H1 (cell line): ENCODE data around the gene FOXA2. TPM values are rescaled to one million over a fixed set of nuclear protein-coding genes. Genes with fewer than 3 reads are reported as not detected.
A peak's percentile ranks its signal among the peaks of the same experiment; 100 is the strongest.

Experiments used
- ASH2L ChIP-seq: fragments of 200-600, 300-600 bp; sonication (generic); IDR thresholded peaks from one replicate; pipeline ENCODE4 v1.7.1; 2017; ENCODE audit warnings: low read length
- BACH1 ChIP-seq: IDR thresholded peaks from 2 replicates; pipeline ENCODE4 v1.6.1; 2012; ENCODE audit warnings: low read length, improper control_type of control experiment
- CBX5 ChIP-seq: fragments of 300-800, 300-1000 bp; sonication (generic); IDR thresholded peaks from 2 replicates; pipeline ENCODE4 v1.7.1; 2016; ENCODE audit warnings: antibody characterized with exemption, low read length, low read depth
- CREB1 ChIP-seq: IDR thresholded peaks from 2 replicates; pipeline ENCODE4 v1.6.1; 2012; ENCODE audit warnings: inconsistent platforms
- CTBP2 ChIP-seq: IDR thresholded peaks from 2 replicates; pipeline ENCODE4 v1.7.0; 2011; ENCODE audit warnings: borderline replicate concordance, mild to moderate bottlenecking, moderate library complexity, mixed read lengths, low read length; ENCODE audit not compliant: insufficient read depth, insufficient read length
- E2F6 ChIP-seq: IDR thresholded peaks from 2 replicates; pipeline ENCODE4 v1.6.1; 2012; ENCODE audit warnings: inconsistent platforms
- EGR1 ChIP-seq: IDR thresholded peaks from 2 replicates; pipeline ENCODE4 v1.6.1; 2011; ENCODE audit warnings: low read depth, low read length, borderline replicate concordance
- EZH2 ChIP-seq: fragments of 200-600 bp; sonication (generic); IDR thresholded peaks from 2 replicates; pipeline ENCODE4 v1.7.1; 2012; ENCODE audit warnings: low read depth, mild to moderate bottlenecking, moderate library complexity, low read length, inconsistent platforms; ENCODE audit not compliant: severe bottlenecking
- FOSL1 ChIP-seq: IDR thresholded peaks from 2 replicates; pipeline ENCODE4 v1.6.1; 2011; ENCODE audit warnings: mild to moderate bottlenecking, low read depth, low read length, moderate library complexity; ENCODE audit not compliant: insufficient read depth
- HDAC6 ChIP-seq: IDR thresholded peaks from one replicate; pipeline ENCODE4 v1.7.1; 2012; ENCODE audit warnings: low read depth, mild to moderate bottlenecking, inconsistent platforms, low read length, moderate library complexity
- JUN ChIP-seq: IDR thresholded peaks from 2 replicates; pipeline ENCODE4 v1.6.1; 2011; ENCODE audit warnings: low read depth, mild to moderate bottlenecking, improper control_type of control experiment, low read length
- JUND ChIP-seq: IDR thresholded peaks from 2 replicates; pipeline ENCODE4 v1.6.1; 2011; ENCODE audit warnings: mild to moderate bottlenecking, improper control_type of control experiment, low read length
- KDM4A ChIP-seq: IDR thresholded peaks from one replicate; pipeline ENCODE4 v1.7.1; 2012; ENCODE audit warnings: low read depth, mild to moderate bottlenecking, moderate library complexity, low read length, inconsistent platforms; ENCODE audit not compliant: severe bottlenecking
- MAFK ChIP-seq: IDR thresholded peaks from 2 replicates; pipeline ENCODE4 v1.6.1; 2012; ENCODE audit warnings: low read depth, mild to moderate bottlenecking, improper control_type of control experiment, low read length
- POLR2AphosphoS5 ChIP-seq: IDR thresholded peaks from 2 replicates; pipeline ENCODE4 v1.6.1; 2011; ENCODE audit warnings: low read depth, low read length
- RAD21 ChIP-seq, 2 experiments: IDR thresholded peaks in 1 of 2; conservative IDR thresholded peaks in 1 of 2; 2 replicates each; pipeline ENCODE4 v1.6.1; 2011; ENCODE audit warnings: low read depth in 2 of 2, low read length in 2 of 2, improper control_type of control experiment in 1 of 2, inconsistent platforms in 1 of 2, mild to moderate bottlenecking in 1 of 2, moderate library complexity in 1 of 2
- RBBP5 ChIP-seq: IDR thresholded peaks from 2 replicates; pipeline ENCODE4 v1.7.1; 2012; ENCODE audit warnings: low read depth, mild to moderate bottlenecking, inconsistent platforms, low read length, moderate library complexity, borderline replicate concordance
- RFX5 ChIP-seq: IDR thresholded peaks from 2 replicates; pipeline ENCODE4 v1.6.1; 2011; ENCODE audit warnings: low read depth, low read length, improper control_type of control experiment, borderline replicate concordance
- RXRA ChIP-seq: IDR thresholded peaks from 2 replicates; pipeline ENCODE4 v1.6.1; 2011; ENCODE audit warnings: low read depth, mild to moderate bottlenecking, low read length, moderate library complexity; ENCODE audit not compliant: insufficient read depth
- SIX5 ChIP-seq: IDR thresholded peaks from 2 replicates; pipeline ENCODE4 v1.6.1; 2011; ENCODE audit warnings: mild to moderate bottlenecking, low read depth, low read length
- SP4 ChIP-seq: IDR thresholded peaks from 2 replicates; pipeline ENCODE4 v1.6.1; 2012; ENCODE audit warnings: low read length, inconsistent platforms
- TAF1 ChIP-seq: IDR thresholded peaks from 2 replicates; pipeline ENCODE4 v1.6.1; 2011; ENCODE audit warnings: mild to moderate bottlenecking, low read depth, low read length
- TEAD4 ChIP-seq: IDR thresholded peaks from 2 replicates; pipeline ENCODE4 v1.6.1; 2012; ENCODE audit warnings: low read depth, low read length, inconsistent platforms, mixed read lengths
- polyA plus RNA-seq, 7 experiments: library from polyadenylated mRNA; depleted of rRNA in 3 of 7; stranded (reverse) in 5 of 7; unstranded in 2 of 7; fragments of >200 nt in 5 of 7; fragments of 200-250 nt in 2 of 7; gene quantifications; 1 replicate in 5 of 7; 2 replicates in 1 of 7; 4 replicates in 1 of 7; pipeline versions ENCODE4 v1.2.1 to v1.2.3, GENCODE V29; 2011 to 2013; ENCODE audit warnings: missing spikeins in 2 of 7, mixed read lengths in 2 of 7
- total RNA-seq: library from RNA; stranded (reverse); fragmentation: NEBNext Ultra II Directional; extraction: Animal tissue kit (Norgen Biotek cat#: 25700); gene quantifications from 2 replicates; pipeline ENCODE4 v1.2.1, GENCODE V29; 2021

FOXA2 gene
- total and polyA plus RNA-seq, 2 of the 8 experiments (the other 6 are each of a cell fraction or from before 2014, with no cell fraction given): not detected

- TF ChIP-seq EGR1 (peak; percentile 51; the same call in 1 of the 2 replicates), POLR2AphosphoS5 (no peak), RXRA (no peak), MAFK (no peak), SP4 (no peak), E2F6 (peak; percentile 54; the same call in 1 of the 2 replicates), JUND (no peak), CBX5 (no peak), SIX5 (no peak), CREB1 (no peak), BACH1 (no peak), HDAC6 (no peak), EZH2 (peak; percentile 93), KDM4A (no peak), CTBP2 (peak; percentile 90), RFX5 (no peak), RAD21 (IDR thresholded peaks at IDR 0.05 in 1 of 2, conservative IDR thresholded peaks at IDR 0.05 in 1 of 2; ENCODE audit: low read depth in 2 of 2, low read length in 2 of 2) (no peak), TAF1 (no peak), ASH2L (peak; percentile 32), TEAD4 (no peak), RBBP5 (0 out of 2 replicates have a peak, but pooled peaks have one; percentile 41), FOSL1 (no peak), JUN (no peak)
These were observed 16.2 kb downstream of the FOXA2 start (continued) for GRCh38 chr20:22567944-22568871.
